RWPE1 (cell line): Measurements from ENCODE around the gene SCYL1.

Experiments used
- CTCF ChIA-PET: fragments of 350-600 bp; sonication (Branson Sonifier 250); formaldehyde crosslinking; extraction: SDS; loops from one replicate; lab custom pipeline; 2021; lab: Yijun Ruan, JAX
- POLR2A ChIA-PET: fragments of 400-600 bp; formaldehyde crosslinking; extraction: SDS; loops from one replicate; lab custom pipeline; 2020; ENCODE audit warnings: antibody characterized with exemption; ENCODE audit not compliant: low non-redundant PET; lab: Yijun Ruan, JAX
- DNase-seq: peaks from one replicate; pipeline ENCODE4 v3.0.0; 2012; ENCODE audit warnings: low spot score
- H3K27ac ChIP-seq: fragments of 450-650 bp; 2 replicates; pipeline ENCODE4 v1.5.1; 2017
- CTCF ChIP-seq: fragments of 450-650 bp; conservative IDR thresholded peaks from 2 replicates; pipeline ENCODE4 v1.5.1; 2017; ENCODE audit warnings: low read depth, mild to moderate bottlenecking

SCYL1 gene

DNA sequence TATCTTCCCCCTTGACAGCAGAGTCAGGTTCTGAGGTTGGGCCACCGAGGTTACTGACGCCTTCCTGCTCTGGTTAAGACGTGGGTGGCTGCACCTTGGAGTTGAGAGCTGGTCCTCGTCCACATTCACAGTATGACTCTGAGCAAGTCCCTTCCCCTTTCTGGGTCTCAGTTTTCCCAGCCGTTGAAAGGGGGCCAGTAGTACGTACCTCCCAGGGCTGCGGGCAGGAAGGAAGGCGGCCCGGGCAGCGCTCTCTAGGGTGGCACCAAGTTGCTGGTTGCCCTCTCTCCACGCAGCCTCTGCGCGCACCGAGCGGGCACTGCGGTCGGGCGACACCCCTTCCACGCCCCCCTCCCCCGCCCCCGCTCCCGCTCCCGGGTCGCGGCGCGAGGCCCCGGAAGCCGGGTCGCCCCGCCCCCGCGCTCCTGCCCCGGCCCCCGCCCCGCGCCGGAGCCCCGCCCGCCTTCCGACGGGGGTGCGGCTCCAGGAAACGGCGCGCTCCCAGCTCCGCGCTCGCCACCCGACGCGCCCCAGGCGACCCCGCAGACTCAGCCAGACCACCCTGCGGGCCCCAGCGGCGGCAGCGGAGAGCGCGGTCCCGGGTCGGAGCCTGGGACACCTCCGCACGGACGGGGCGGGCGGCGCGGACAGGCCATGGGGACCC, 50.8 kb downstream of the SCYL1 start, which contains the start of gene EHBP1L1:
TSS of gene EHBP1L1 (plus strand) at position 486 of the 664 bp plus-strand sequence. CDS start 250 bp downstream, outside the sequence.
- POLR2A ChIA-PET = interaction anchor here (0.6 kb wide), 1 partner anchor 39 kb away, joined by 3 read pairs; the partner anchor contains the start of gene PCNX3
- peak; percentile 74 for DNase-seq
- peak within 1 kb of the TSS; percentile 98 for H3K27ac ChIP-seq

DNA sequence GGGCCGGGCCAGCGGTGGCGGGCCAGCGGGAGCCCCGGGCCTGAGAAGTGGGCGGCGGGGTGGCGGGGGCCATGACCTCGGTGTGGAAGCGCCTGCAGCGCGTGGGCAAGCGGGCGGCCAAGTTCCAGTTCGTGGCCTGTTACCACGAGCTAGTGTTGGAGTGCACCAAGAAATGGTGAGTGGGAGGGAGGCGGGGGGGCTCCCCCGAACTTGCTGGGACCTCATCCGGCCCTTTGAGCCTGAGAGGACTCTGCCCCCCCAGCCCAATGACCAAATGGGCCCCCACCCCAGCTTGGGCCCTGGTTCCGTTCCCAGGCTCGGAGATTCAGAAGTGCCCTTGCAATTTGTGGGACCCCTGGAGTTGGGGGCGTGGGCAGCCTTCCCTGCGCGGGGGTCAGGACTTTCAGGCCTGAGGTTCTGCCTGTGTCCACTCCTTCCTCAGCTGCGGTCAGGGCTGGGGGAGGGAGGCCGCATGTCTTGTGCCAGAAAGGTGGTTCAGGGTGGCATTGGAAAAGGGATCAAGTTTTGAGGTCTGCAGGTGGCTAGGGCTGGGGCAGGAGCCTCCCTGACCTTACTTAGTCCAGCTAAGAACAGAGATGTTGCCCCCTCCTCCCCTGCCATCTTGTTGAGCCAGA, 51.5 kb downstream of the SCYL1 start:
- DNase-seq = no peak
- ChIA-PET POLR2A (interaction anchor here (1.1 kb wide), 1 partner anchor 9 kb away, joined by 4 read pairs; no protein-coding TSS in a partner anchor), CTCF (interaction anchor here (0.6 to 2.7 kb wide), 3 partner anchors 17 to 35 kb away, joined by 4 to 10 read pairs (median 6); no protein-coding TSS in a partner anchor)
- no peak for TF ChIP-seq CTCF
- H3K27ac ChIP-seq = peak overlapping the region; percentile 98

More for the DNA sequence above, 50.8 kb downstream of the SCYL1 start, which contains the start of gene EHBP1L1:
- no peak for TF ChIP-seq CTCF
- CTCF ChIA-PET = interaction anchor here (0.9 to 2.7 kb wide), 2 partner anchors 12 to 18 kb away, joined by 5 to 6 read pairs; no protein-coding TSS in a partner anchor

- CTCF ChIA-PET = interaction anchor here (0.6 to 2.7 kb wide), 3 partner anchors 17 to 36 kb away, joined by 4 to 10 read pairs (median 6); no protein-coding TSS in a partner anchor
- DNase-seq = peak; percentile 91
- no peak for TF ChIP-seq CTCF
- H3K27ac ChIP-seq = peak overlapping the region; percentile 98
- POLR2A ChIA-PET = interaction anchor here (0.5 to 1.1 kb wide), 4 partner anchors 8 to 37 kb away, joined by 3 to 4 read pairs (median 3); no protein-coding TSS in a partner anchor
Observed at GRCh38 chr11:65576867-65577755, 52.2 kb downstream of the SCYL1 start.

- no peak for DNase-seq
- CTCF ChIA-PET = interaction anchor here (1.8 to 2.7 kb wide), 2 partner anchors 16 to 37 kb away, joined by 6 to 10 read pairs; no protein-coding TSS in a partner anchor
- TF ChIP-seq CTCF = no peak
- peak overlapping the region; percentile 98 for H3K27ac ChIP-seq
- POLR2A ChIA-PET = interaction anchor here (0.5 to 1.1 kb wide), 2 partner anchors 8 to 25 kb away, joined by 3 to 4 read pairs; no protein-coding TSS in a partner anchor
Observed at GRCh38 chr11:65577756-65578109, 52.9 kb downstream of the SCYL1 start.

DNA sequence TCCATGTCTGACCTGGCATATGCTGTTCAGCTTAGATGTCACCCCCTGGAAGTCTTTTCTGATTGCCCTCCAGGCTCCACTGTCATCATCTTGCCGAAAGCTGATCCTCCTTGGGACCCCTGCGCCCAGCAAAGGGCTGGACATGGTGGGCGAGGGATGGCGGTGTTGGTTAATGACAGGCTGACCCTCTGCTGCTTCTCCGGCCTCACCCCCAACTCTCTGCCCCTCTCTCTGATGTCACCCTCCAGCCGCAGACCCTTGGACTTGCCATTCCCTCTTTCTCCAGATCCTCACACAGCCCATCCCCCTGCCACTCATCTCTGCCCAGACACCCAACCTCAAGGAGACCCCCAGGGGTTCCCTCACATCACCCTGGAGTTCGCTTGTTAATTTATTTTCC, 53.3 kb downstream of the SCYL1 start:
- TF ChIP-seq CTCF = no peak
- ChIA-PET CTCF (no interaction called here), POLR2A (no interaction called here)
- H3K27ac ChIP-seq = peak overlapping the region; percentile 98
- DNase-seq = no peak
